Activated T-helper 1 cell treated with Interleukin-2 at 50 U/mL for 16 hours (primary cell): ENCODE results near the gene MYCT1.

Source experiments
- DNase-seq: peaks from one replicate; pipeline ENCODE4 v3.0.0-alpha.2; 2020; ENCODE audit warnings: low read depth

The MYCT1 gene

DNA sequence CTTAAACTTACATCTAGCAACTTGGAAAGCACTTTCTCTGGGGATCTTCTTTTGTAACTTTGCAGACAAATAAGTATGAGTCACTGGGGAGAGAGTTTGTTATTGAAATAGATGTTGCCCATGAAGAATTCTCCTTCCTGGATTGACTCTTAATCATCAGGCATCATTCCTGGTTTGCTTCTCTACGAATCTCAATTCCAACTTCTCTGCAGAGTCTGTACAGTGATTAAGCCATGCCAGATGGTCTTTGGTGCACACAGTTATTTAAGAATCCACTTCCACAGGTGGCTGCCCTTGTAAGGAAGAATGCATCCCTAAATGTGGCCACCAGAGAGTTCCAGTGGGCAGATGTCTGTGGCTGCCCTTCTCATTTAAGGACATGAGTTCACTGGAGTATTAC is 25.7 kb downstream of the MYCT1 start:
- no peak for DNase-seq

DNA sequence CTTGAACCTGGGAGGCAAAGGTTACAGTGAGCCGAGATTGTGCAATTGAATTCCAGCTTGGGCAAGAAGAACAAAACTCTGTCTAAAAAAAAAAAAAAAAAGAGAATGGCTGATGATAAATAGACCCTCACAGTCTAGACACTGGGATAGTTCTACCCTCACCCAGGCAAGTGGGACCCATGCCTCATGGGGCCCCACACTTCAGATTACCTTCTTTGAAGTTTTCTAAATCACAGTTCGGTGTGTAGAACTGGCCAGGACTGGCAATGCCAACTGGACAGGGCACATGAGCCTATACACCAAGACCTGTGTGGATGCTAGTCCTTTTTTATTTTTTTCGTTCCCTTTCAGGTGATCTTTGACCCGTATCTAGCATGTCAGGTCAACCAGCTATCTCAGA is 28.6 kb downstream of the MYCT1 start:
- DNase-seq = no peak

GRCh38 chr6:152727507-152727906 is 29.8 kb downstream of the MYCT1 start:
- DNase-seq = no peak

DNA sequence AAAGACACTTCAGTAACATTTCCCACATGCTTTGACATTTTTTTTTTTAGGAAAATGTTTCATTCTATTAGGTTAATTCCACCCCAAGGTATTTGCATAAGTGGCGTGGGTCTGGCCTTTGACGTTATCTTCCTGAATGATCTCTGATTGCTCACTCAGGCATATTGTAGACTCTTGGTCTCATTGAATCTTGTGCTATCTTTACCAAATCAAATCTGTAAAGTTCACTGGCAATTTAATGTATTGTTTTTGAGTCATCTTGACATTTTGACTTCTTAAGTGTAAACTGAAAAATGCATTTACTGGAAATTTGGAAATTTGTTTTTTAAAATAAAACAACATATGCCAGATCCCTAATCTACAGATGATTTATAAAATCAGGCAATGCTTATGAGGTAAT is 36.9 kb downstream of the MYCT1 start:
- no peak for DNase-seq

DNA sequence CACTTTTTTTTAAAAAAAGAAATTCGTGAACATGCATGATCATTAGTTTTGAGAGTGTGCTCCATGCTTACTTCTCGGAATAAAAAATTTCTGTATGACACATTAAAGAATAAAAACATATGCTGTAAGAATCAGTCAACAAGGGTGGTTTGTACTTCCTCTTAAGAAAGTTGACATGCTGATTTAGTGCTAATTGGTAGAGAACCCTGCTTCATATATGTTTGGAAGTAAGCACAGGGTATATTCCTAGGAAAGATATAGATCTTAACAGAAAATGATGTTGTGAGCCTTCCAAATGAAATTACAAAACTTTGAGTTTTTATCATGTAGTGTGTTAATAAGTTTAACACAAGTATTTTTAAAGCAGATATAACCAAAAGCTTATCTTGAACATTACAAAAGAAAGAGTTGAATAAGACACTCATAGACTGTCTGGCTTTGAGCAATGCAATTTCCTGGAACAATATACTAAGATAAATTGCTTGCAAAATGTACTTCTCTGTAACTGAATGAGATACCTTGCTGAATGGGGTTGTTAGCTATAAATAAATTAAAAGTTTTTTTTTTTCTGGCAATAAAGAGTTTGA is 39.1 kb downstream of the MYCT1 start:
- DNase-seq = no peak

GRCh38 chr6:152745509-152746171 is 47.9 kb downstream of the MYCT1 start:
- DNase-seq = no peak

- no peak for DNase-seq
Observed at GRCh38 chr6:152746172-152746553, 48.5 kb downstream of the MYCT1 start.

GRCh38 chr6:152748843-152749242 is 51.1 kb downstream of the MYCT1 start:
- no peak for DNase-seq

DNA sequence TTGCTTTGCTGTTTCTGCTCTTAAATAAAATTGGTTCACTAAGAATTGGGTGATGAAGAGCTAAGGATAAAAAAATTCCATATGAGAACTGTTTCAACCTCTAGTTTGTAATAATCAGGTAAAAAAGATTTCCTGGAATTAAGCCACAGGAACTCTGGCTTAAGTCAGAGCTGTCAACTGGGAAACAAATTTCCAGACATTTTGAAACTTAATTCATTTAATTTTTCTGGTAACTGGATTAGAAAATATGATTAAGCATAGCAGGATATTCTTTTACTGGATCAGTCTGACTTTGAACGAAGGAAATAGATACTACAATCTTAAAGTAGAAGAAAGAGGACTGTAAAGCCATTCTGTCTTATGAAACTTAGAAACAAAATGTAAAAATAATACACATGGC is 51.6 kb downstream of the MYCT1 start:
- DNase-seq = no peak

GRCh38 chr6:152750694-152751093 is 53.0 kb downstream of the MYCT1 start, which contains the start of gene VIP:
VIP (plus strand) TSS chr6:152750797; CDS start chr6:152752178, 1,381 bp downstream.
- DNase-seq = no peak

GRCh38 chr6:152765331-152765730 is 67.6 kb downstream of the MYCT1 start:
- no peak for DNase-seq

- DNase-seq = no peak
Observed at GRCh38 chr6:152769159-152769558, 71.5 kb downstream of the MYCT1 start.

- DNase-seq = no peak
Observed at GRCh38 chr6:152769993-152770392, 72.3 kb downstream of the MYCT1 start.

- no peak for DNase-seq
Observed at GRCh38 chr6:152771061-152771687, 73.5 kb downstream of the MYCT1 start.
